Endothelial cell of umbilical vein (primary cell): ENCODE results near the gene YIPF1.

Experiments
- CTCF ChIP-seq, 2 donors: IDR thresholded peaks; 1 replicate in 1 of 2; 2 replicates in 1 of 2; pipeline ENCODE4 v1.5.1; 2011; ENCODE audit warnings: low read length in 2 of 2, mild to moderate bottlenecking in 2 of 2, moderate library complexity in 2 of 2, control low read depth in 1 of 2, inconsistent platforms in 1 of 2, low read depth in 1 of 2; ENCODE audit not compliant: insufficient read depth in 1 of 2; ENCODE audit errors: extremely low read depth in 1 of 2
- EZH2 ChIP-seq: IDR thresholded peaks from 2 replicates; pipeline ENCODE4 v1.6.1; 2012; ENCODE audit warnings: borderline replicate concordance, low read depth, mild to moderate bottlenecking, moderate library complexity, low read length, inconsistent platforms; ENCODE audit not compliant: severe bottlenecking
- FOS ChIP-seq: IDR thresholded peaks from 2 replicates; pipeline ENCODE4 v1.6.1; 2011; ENCODE audit warnings: mild to moderate bottlenecking, low read length, moderate library complexity, borderline replicate concordance; ENCODE audit not compliant: insufficient read depth
- JUN ChIP-seq: IDR thresholded peaks from 2 replicates; pipeline ENCODE4 v1.6.1; 2011; ENCODE audit warnings: borderline replicate concordance, low read depth; ENCODE audit not compliant: insufficient read length, insufficient read depth
- MAX ChIP-seq: IDR thresholded peaks from 2 replicates; pipeline ENCODE4 v1.6.1; 2011; ENCODE audit not compliant: insufficient read depth, insufficient read length
- POLR2A ChIP-seq: IDR thresholded peaks from 2 replicates; pipeline ENCODE4 v1.6.1; 2012; ENCODE audit warnings: low read depth, mild to moderate bottlenecking, control low read depth, low read length
- POLR2AphosphoS5 ChIP-seq: IDR thresholded peaks from 2 replicates; pipeline ENCODE4 v1.6.1; 2012; ENCODE audit warnings: low read depth, mild to moderate bottlenecking, control low read depth, low read length, moderate library complexity; ENCODE audit not compliant: insufficient read depth

- TF ChIP-seq CTCF (IDR thresholded peaks at IDR 0.05; ENCODE audit: extremely low read depth in 1 of 2, insufficient read depth in 1 of 2, low read depth in 1 of 2, low read length in 2 of 2) (no peak), MAX (no peak), EZH2 (no peak), POLR2AphosphoS5 (no peak), POLR2A (no peak), JUN (no peak), FOS (no peak)
Measured at GRCh38 chr1:53804181-53804580, 85.4 kb downstream of the YIPF1 start.
